Liver (tissue), 3 donors: ENCODE data around the gene B4GALT4.

Experiments used
- CTCF ChIP-seq: fragments of 150-350 bp; IDR thresholded peaks from 2 replicates; pipeline ENCODE4 v1.5.1; 2017; ENCODE audit warnings: improper control_type of control experiment, low read depth, low read length; ENCODE audit not compliant: missing input control
- EGR1 ChIP-seq, 2 donors: IDR thresholded peaks; 2 replicates each; pipeline ENCODE4 v1.6.1; 2016 to 2018; ENCODE audit warnings: antibody characterized with exemption in 2 of 2, low read depth in 2 of 2
- GABPA ChIP-seq, 2 donors: IDR thresholded peaks in 1 of 2; conservative IDR thresholded peaks in 1 of 2; 2 replicates each; pipeline ENCODE4 v1.6.1; 2016; ENCODE audit warnings: antibody characterized with exemption in 2 of 2, mild to moderate bottlenecking in 1 of 2, moderate library complexity in 1 of 2
- HNF4G ChIP-seq: IDR thresholded peaks from 2 replicates; pipeline ENCODE4 v1.6.1; 2016; ENCODE audit warnings: antibody characterized with exemption
- JUND ChIP-seq, 2 donors: IDR thresholded peaks; 2 replicates each; pipeline ENCODE4 v1.6.1; 2016; ENCODE audit warnings: antibody characterized with exemption in 2 of 2
- MAX ChIP-seq: IDR thresholded peaks from 2 replicates; pipeline ENCODE4 v1.6.1; 2016; ENCODE audit warnings: antibody characterized with exemption
- NR2F2 ChIP-seq: IDR thresholded peaks from 2 replicates; pipeline ENCODE4 v1.6.1; 2016; ENCODE audit warnings: antibody characterized with exemption
- RAD21 ChIP-seq, 2 donors: IDR thresholded peaks; 2 replicates each; pipeline ENCODE4 v1.6.1; 2016; ENCODE audit warnings: antibody characterized with exemption in 2 of 2, mild to moderate bottlenecking in 2 of 2
- REST ChIP-seq: IDR thresholded peaks from 2 replicates; pipeline ENCODE4 v1.6.1; 2016; ENCODE audit warnings: antibody characterized with exemption, mild to moderate bottlenecking
- TAF1 ChIP-seq: conservative IDR thresholded peaks from 2 replicates; pipeline ENCODE4 v1.6.1; 2016; ENCODE audit warnings: antibody characterized with exemption, mild to moderate bottlenecking
- YY1 ChIP-seq: IDR thresholded peaks from 2 replicates; pipeline ENCODE4 v1.6.1; 2016; ENCODE audit warnings: antibody characterized with exemption, mild to moderate bottlenecking
- ZBTB33 ChIP-seq: IDR thresholded peaks from 2 replicates; pipeline ENCODE4 v1.6.1; 2016; ENCODE audit warnings: antibody characterized with exemption
- donor health status: healthy.
- donor health status: healthy.

- TF ChIP-seq MAX (no peak), CTCF (no peak), GABPA (IDR thresholded peaks at IDR 0.05 in 1 of 2, conservative IDR thresholded peaks at IDR 0.05 in 1 of 2) (no peak), YY1 (no peak), REST (no peak), TAF1 (no peak), ZBTB33 (no peak), NR2F2 (no peak), EGR1 (IDR thresholded peaks at IDR 0.05; ENCODE audit: low read depth in 2 of 2) (no peak), RAD21 (IDR thresholded peaks at IDR 0.05) (no peak), JUND (IDR thresholded peaks at IDR 0.05) (no peak), HNF4G (no peak)
These were observed 35.0 kb downstream of the B4GALT4 start for GRCh38 chr3:119205685-119206084.
